HG03571 (cell line): ENCODE data around the gene RIMBP2.

ENCODE experiments used
- ATAC-seq: cut with Tn5 transposase; IDR thresholded peaks from one replicate; pipeline ENCODE4 v1.9.1; 2021; ENCODE audit not compliant: unreplicated experiment

RIMBP2 gene

DNA sequence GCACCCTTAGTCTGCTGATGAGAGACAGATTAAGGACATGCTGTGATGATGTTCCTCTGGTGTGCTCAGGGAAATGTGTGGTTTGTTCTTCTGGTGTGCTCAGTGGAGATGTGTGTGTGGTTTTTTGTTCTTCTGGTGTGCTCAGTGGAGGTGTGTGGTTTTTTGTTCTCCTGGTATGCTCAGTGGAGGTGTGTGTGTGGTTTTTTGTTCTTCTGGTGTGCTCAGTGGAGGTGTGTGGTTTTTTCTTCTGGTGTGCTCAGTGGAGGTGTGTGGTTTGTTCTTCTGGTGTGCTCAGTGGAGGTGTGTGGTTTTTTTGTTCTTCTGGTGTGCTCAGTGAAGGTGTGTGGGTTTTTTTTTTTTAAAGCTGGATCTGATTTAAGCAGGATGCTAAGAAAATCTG lies 363.0 kb downstream of the RIMBP2 start:
- ATAC-seq = no peak

- no peak for ATAC-seq
Measured at GRCh38 chr12:130351326-130351725, 364.8 kb downstream of the RIMBP2 start.

DNA sequence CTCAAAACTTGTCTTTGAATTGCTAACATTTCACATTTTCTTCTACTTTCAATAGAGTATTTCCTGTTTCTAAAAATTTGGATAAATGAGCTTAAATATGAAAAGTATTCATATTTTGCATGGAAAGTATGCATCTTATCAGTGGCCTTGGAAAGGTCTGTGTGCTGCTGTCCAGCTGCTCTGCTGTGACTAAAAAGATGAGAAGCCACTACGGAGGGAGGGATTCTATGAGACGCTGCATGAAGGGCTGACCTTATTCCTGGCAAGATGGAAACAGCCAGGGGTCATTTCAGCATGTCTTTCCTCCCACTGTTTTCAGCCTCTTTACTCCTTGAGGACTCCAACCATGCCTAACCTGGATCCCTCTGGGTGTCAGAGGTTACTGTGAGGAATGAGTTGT lies 365.4 kb downstream of the RIMBP2 start:
- ATAC-seq = no peak

DNA sequence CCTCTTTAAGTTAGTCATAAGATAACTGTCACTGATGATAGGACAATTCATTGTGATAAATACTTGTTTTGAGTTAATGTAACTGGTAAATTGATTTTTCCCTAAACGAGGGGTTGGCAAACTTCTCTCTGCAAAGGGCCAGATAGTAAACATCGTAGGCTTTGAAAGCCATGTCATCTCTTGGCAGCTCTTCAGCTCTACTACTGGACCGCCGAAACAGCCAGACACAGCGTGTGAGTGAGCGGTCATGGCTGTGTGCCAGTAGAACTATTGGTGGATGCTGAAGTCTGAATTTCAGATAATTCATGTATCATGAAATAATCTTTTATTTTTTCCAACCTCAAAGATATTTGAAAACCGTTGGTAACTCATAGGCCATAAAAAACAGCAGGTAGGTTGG lies 368.5 kb downstream of the RIMBP2 start:
- ATAC-seq = no peak
